Activated CD4-positive, alpha-beta T cell treated with anti-CD3 and anti-CD28 coated beads, Interleukin-2, amount 10 ng/mL, durations not matched to agents 24 days and 14 days (primary cell): Measurements from ENCODE around the gene SLC1A2. TPM values are rescaled to one million over a fixed set of nuclear protein-coding genes. Genes with fewer than 3 reads are reported as not detected.

Experiments used
- DNase-seq: peaks from one replicate; pipeline ENCODE4 v3.0.0; 2022
- H3K27ac Mint-ChIP-seq: one replicate; pipeline ENCODE4 v1.8.0; 2022; ENCODE audit warnings: mild to moderate bottlenecking, mixed read lengths
- H3K27me3 Mint-ChIP-seq: one replicate; pipeline ENCODE4 v1.8.0; 2022; ENCODE audit warnings: mixed read lengths
- H3K36me3 Mint-ChIP-seq: one replicate; pipeline ENCODE4 v1.8.0; 2022; ENCODE audit warnings: low read depth, mild to moderate bottlenecking, mixed read lengths
- H3K4me1 Mint-ChIP-seq: one replicate; pipeline ENCODE4 v1.8.0; 2021; ENCODE audit warnings: mixed read lengths
- H3K4me3 Mint-ChIP-seq: one replicate; pipeline ENCODE4 v1.8.0; 2022; ENCODE audit warnings: mild to moderate bottlenecking, moderate library complexity, mixed read lengths
- H3K9me3 Mint-ChIP-seq: one replicate; pipeline ENCODE4 v1.8.0; 2021; ENCODE audit warnings: mixed read lengths
- intact Hi-C: fragments of 100-400 bp; cut with micrococcal nuclease; formaldehyde crosslinking; loops from one replicate; pipeline ENCODE4 v1.15.1; 2023
- total RNA-seq: library from RNA; stranded (reverse); gene quantifications from 2 replicates; pipeline ENCODE4 v1.2.3, GENCODE V29; 2022

SLC1A2 gene
- total RNA-seq, 1 donor from 2014 or later, result not detected

DNA sequence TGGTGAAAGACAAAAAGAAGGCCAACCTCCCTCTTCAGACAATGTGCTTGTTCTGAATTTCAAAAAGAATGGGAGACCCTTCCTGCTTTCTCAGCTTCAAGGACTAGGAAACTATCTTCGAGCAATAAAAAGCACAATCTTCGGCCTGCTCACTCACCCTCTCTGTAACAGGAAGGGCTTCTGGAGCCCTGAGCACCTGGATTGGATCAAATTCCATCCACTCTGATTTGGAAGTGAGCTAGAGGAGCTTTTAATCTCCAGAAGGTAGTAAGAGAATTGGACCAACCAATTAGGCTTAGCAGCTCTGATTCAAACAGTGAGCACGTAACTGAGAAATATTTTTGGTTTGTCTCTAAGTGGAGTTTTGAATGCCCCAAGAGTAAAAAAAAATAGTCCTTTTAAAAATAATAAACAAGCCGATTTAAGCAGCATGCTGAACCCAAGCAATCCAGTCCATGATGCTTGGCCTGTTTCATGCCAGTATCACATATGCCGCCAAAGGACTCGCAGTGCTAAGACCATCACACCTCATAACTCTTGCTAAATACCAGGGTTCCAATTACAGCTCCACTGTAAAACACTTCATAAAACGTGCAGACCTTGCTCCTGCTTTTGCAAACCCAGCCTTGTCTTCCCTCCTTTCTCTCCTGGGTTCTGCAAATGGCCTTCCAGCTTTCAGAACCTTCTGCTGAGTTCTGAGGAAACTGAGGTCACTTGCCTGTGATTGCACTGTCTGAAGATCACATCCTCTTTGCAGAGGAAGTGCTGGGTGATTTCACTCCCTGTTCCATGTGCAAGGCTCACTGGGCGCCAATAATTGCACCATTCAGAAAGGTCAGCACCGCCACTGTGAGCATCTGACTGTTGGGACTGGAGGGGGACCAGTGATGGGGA, 74.4 kb downstream of the SLC1A2 start:
- H3K27ac Mint-ChIP-seq, result no peak overlapping the region
- no peak overlapping the region for H3K4me3 Mint-ChIP-seq
- intact Hi-C loops, result loop anchor here (5.0 kb wide), 2 partner anchors 268 to 693 kb away; no protein-coding TSS in a partner anchor
- H3K4me1 Mint-ChIP-seq, result peaks cover 42% of the 10 kb centered on the region
- H3K27me3 Mint-ChIP-seq, result peaks cover 3% of the 10 kb centered on the region
- peaks cover 9% of the 10 kb centered on the region for H3K9me3 Mint-ChIP-seq
- DNase-seq, result peak; percentile 62
- H3K36me3 Mint-ChIP-seq, result peaks cover 3% of the 10 kb centered on the region

DNA sequence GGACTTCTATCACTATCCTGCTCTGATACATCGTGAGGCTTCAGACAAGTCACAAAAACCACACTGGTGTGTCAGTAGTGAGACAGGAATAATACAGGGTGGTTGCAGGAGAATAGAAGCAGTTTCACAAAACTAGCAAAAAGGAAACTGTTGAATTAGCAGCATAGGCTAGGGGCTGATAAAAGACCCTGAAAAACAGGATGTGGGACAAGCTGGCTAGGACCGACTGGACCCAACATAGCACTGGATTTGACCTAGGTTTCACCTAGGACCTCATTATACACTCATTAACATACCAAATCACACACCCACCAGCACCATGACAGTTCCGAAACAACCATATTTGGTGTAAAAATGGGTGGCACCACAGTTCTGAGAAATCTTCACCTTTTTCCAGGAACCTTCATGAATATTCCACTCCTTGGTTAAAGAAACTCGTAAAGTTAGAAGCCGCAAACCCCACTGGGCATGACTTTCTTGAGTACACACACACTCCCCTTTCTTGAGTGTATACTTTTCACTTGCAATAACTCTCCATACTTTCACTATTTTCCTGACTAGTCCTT, 76.2 kb downstream of the SLC1A2 start:
- Mint-ChIP-seq H3K4me3 (peak overlapping the region; percentile 68), H3K9me3 (peaks cover 14% of the 10 kb centered on the region), H3K36me3 (peaks cover 4% of the 10 kb centered on the region), H3K27me3 (peaks cover 3% of the 10 kb centered on the region), H3K27ac (peak overlapping the region; percentile 89), H3K4me1 (peaks cover 37% of the 10 kb centered on the region)
- DNase-seq, result peak; percentile 92
- intact Hi-C loops, result loop anchor here (1.0 to 5.0 kb wide), 8 partner anchors 48 to 691 kb away; partner anchors contain the start of genes APIP and PDHX

- Mint-ChIP-seq H3K27ac (no peak overlapping the region), H3K9me3 (peaks cover 14% of the 10 kb centered on the region), H3K4me1 (peaks cover 44% of the 10 kb centered on the region), H3K36me3 (peaks cover 8% of the 10 kb centered on the region), H3K27me3 (peaks cover 3% of the 10 kb centered on the region), H3K4me3 (no peak overlapping the region)
- no peak for DNase-seq
- intact Hi-C loops, result loop anchor here (5.0 kb wide), 2 partner anchors 263 to 688 kb away; no protein-coding TSS in a partner anchor
Measured at GRCh38 chr11:35340715-35341114, 78.6 kb downstream of the SLC1A2 start.

DNA sequence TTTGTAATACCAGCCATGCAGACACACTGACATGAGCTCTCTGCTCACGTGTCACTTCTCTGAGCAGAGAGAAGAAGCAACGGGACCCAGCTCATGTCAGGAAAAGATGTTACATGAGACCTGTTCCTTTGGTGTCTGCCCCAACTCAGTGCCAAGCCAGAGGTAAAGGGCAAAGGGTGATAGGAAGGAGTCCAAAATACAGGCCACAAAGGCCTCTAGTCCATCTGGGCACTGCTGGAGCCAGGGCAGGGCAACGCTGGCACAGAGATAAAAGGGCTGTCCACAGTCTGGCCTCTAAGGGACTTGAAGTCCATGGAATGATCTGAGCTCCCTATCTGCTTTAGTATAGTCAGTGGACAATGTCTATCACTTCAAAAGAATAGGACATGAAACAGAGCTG, 79.3 kb downstream of the SLC1A2 start:
- Mint-ChIP-seq H3K9me3 (peaks cover 11% of the 10 kb centered on the region), H3K4me3 (no peak overlapping the region), H3K36me3 (peaks cover 8% of the 10 kb centered on the region), H3K27me3 (peaks cover 3% of the 10 kb centered on the region), H3K27ac (peak overlapping the region; percentile 37), H3K4me1 (peaks cover 40% of the 10 kb centered on the region)
- no peak for DNase-seq
- intact Hi-C loops, result loop anchor here (5.0 kb wide), 2 partner anchors 263 to 688 kb away; no protein-coding TSS in a partner anchor

GRCh38 chr11:35338921-35339320, 80.4 kb downstream of the SLC1A2 start:
- Mint-ChIP-seq H3K4me1 (peaks cover 43% of the 10 kb centered on the region), H3K4me3 (no peak overlapping the region), H3K27ac (no peak overlapping the region), H3K9me3 (peaks cover 17% of the 10 kb centered on the region), H3K36me3 (peaks cover 8% of the 10 kb centered on the region), H3K27me3 (peaks cover 3% of the 10 kb centered on the region)
- DNase-seq, result no peak
- intact Hi-C loops, result loop anchor here (10.0 kb wide), 1 partner anchor 1604 kb away; the partner anchor contains the start of gene CD59

- Mint-ChIP-seq H3K4me3 (no peak overlapping the region), H3K9me3 (peaks cover 18% of the 10 kb centered on the region), H3K27me3 (peaks cover 3% of the 10 kb centered on the region), H3K27ac (peak overlapping the region; percentile 15), H3K4me1 (peaks cover 33% of the 10 kb centered on the region), H3K36me3 (peaks cover 8% of the 10 kb centered on the region)
- intact Hi-C loops, result loop anchor here (1.0 to 10.0 kb wide), 3 partner anchors 45 to 1603 kb away; partner anchors contain the start of gene CD59
- no peak for DNase-seq
Measured at GRCh38 chr11:35337914-35338305, 81.4 kb downstream of the SLC1A2 start.

DNA sequence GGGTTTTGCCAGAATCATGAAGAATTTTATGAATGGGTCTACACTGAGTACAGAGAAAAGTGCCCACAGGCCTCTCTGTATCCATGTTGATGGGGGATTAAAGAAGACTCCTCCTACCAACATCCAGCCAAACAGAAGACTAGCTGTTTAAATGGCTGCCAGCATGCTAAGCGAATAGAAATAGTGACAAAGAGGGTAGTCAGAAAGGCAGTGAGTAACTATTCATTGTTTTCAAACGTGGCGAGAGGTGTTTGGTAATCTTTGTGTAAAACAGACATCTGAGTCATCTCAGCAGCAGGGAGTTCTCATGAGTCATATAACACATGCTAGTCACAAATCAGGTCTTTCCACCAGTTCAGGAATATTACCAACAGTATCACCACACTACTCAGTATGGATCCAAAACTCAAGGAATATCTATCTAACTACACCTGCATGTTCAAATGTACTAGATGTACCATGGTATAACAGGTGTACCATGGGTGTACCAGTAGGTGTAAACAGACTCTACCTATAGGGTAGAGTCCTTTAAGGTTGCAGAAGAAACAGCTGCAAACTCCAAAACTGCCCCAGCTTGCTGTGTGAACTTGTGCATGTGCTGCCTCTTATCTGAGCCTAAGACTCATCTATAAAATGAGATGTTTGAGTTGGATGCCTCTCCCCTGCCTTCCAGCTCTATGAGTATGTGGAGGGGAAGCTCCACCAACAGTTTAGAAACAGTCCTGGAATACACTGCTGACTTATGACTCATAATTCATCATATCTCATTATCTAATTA, 82.0 kb downstream of the SLC1A2 start:
- intact Hi-C loops, result loop anchor here (1.0 to 10.0 kb wide), 3 partner anchors 44 to 1603 kb away; partner anchors contain the start of gene CD59
- H3K27ac Mint-ChIP-seq, result peak overlapping the region; percentile 45
- peaks cover 8% of the 10 kb centered on the region for H3K36me3 Mint-ChIP-seq
- peaks cover 3% of the 10 kb centered on the region for H3K27me3 Mint-ChIP-seq
- peaks cover 32% of the 10 kb centered on the region for H3K4me1 Mint-ChIP-seq
- H3K4me3 Mint-ChIP-seq, result no peak overlapping the region
- no peak for DNase-seq
- peaks cover 23% of the 10 kb centered on the region for H3K9me3 Mint-ChIP-seq

DNA sequence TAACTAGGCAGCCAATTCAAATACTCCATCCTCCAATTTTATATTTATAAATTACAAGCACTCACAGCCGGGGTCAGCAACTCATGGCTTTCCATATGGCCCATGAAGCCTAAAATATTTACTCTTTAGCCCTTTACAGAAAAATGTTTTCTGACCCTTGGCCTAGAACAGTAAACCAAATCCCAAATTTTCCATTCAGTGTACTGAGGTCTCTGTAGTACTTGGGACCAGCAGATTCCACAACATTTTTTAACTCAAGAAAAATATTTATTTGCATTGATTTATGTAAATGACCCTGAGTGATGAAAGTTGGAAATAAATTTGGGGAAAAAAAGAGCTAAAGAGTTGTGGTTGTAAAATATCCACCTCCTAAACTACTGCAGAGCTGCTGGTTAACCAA, 82.6 kb downstream of the SLC1A2 start:
- peaks cover 2% of the 10 kb centered on the region for H3K27me3 Mint-ChIP-seq
- H3K9me3 Mint-ChIP-seq, result peaks cover 25% of the 10 kb centered on the region
- no peak overlapping the region for H3K27ac Mint-ChIP-seq
- peaks cover 31% of the 10 kb centered on the region for H3K4me1 Mint-ChIP-seq
- DNase-seq, result no peak
- peaks cover 8% of the 10 kb centered on the region for H3K36me3 Mint-ChIP-seq
- H3K4me3 Mint-ChIP-seq, result no peak overlapping the region
- intact Hi-C loops, result loop anchor here (1.0 to 10.0 kb wide), 3 partner anchors 43 to 1602 kb away; partner anchors contain the start of gene CD59

GRCh38 chr11:35335226-35335625, 84.1 kb downstream of the SLC1A2 start:
- intact Hi-C loops, result loop anchor here (10.0 kb wide), 1 partner anchor 1600 kb away; the partner anchor contains the start of gene CD59
- Mint-ChIP-seq H3K4me1 (peaks cover 46% of the 10 kb centered on the region), H3K9me3 (peaks cover 28% of the 10 kb centered on the region), H3K27ac (no peak overlapping the region), H3K36me3 (peaks cover 8% of the 10 kb centered on the region), H3K27me3 (peaks cover 2% of the 10 kb centered on the region), H3K4me3 (no peak overlapping the region)
- DNase-seq, result no peak

DNA sequence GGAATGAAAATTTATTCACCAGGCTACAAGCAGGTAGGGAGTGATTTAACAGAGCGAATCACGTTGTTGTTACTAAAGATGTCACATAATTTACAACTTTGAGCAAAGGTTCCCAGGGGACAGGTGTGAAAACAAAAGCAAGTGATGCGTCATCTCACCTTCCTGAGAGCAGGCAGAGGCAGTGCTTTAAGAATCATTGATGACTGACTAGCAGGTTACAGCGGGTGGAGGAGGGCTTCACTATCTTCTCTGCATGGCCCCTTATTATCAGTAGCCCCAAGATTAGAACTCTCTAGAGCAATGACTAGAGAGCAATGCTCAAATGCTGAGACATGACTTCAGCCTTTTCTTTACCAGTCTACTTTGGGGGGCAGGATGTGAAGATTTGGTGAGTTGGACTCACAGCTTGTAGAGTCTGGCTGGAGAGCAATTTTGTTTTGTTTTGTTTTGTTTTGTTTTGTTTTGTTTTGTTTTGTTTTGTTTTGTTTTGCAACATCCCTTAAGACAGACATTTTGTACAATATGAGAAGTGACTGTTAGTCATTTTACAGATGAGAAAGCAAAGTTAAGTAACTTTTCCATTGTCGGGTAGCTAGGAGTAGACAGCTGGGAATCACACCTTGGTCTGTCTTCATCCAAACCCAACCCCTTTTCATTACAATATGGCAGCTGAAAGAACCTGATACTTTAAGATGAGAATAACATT, 84.8 kb downstream of the SLC1A2 start:
- intact Hi-C loops, result loop anchor here (10.0 kb wide), 1 partner anchor 1600 kb away; the partner anchor contains the start of gene CD59

GRCh38 chr11:35332524-35332923, 86.8 kb downstream of the SLC1A2 start:
- Mint-ChIP-seq H3K9me3 (peaks cover 27% of the 10 kb centered on the region), H3K27ac (no peak overlapping the region), H3K36me3 (peaks cover 6% of the 10 kb centered on the region), H3K4me3 (no peak overlapping the region), H3K4me1 (peaks cover 46% of the 10 kb centered on the region), H3K27me3 (no peaks in the 10 kb centered on the region)
- intact Hi-C loops, result loop anchor here (10.0 kb wide), 1 partner anchor 1598 kb away; the partner anchor contains the start of gene CD59
- no peak for DNase-seq

More for the DNA sequence above, 84.8 kb downstream of the SLC1A2 start:
- H3K36me3 Mint-ChIP-seq, result peaks cover 8% of the 10 kb centered on the region
- H3K9me3 Mint-ChIP-seq, result peaks cover 32% of the 10 kb centered on the region
- H3K27me3 Mint-ChIP-seq, result no peaks in the 10 kb centered on the region
- H3K4me3 Mint-ChIP-seq, result no peak overlapping the region
- H3K4me1 Mint-ChIP-seq, result peaks cover 51% of the 10 kb centered on the region
- H3K27ac Mint-ChIP-seq, result no peak overlapping the region
- DNase-seq, result no peak

GRCh38 chr11:35330931-35331330, 88.4 kb downstream of the SLC1A2 start:
- Mint-ChIP-seq H3K27me3 (no peaks in the 10 kb centered on the region), H3K4me3 (peak overlapping the region; percentile 10), H3K27ac (peak overlapping the region; percentile 72), H3K4me1 (peaks cover 41% of the 10 kb centered on the region), H3K9me3 (peaks cover 24% of the 10 kb centered on the region), H3K36me3 (peaks cover 2% of the 10 kb centered on the region)
- intact Hi-C loops, result loop anchor here (2.0 to 10.0 kb wide), 2 partner anchors 26 to 1596 kb away; partner anchors contain the start of gene CD59
- peak; percentile 87 for DNase-seq
